Measurements from ENCODE around the gene PCSK4. TPM values are rescaled to one million over a fixed set of nuclear protein-coding genes. Genes with fewer than 3 reads are reported as not detected.

The PCSK4 gene
- total RNA-seq, 2 experiments from 2014 or later: 4.4 to 4.7 TPM

GRCh38 chr19:1467490-1468273 is 22.5 kb downstream of the PCSK4 start:
- ChIA-PET CTCF (interaction anchor here (1.3 to 2.4 kb wide), 2 partner anchors 12 to 23 kb away, joined by 3 to 13 read pairs; no protein-coding TSS in a partner anchor), POLR2A (interaction anchor here (0.6 to 1.2 kb wide), 3 partner anchors 12 to 27 kb away, joined by 3 to 4 read pairs (median 3); no protein-coding TSS in a partner anchor)
- no peak for ATAC-seq
- Mint-ChIP-seq H3K27me3 (peaks cover 13% of the 10 kb centered on the region), H3K36me3 (ENCODE audit: low read depth) (no peaks in the 10 kb centered on the region), H3K27ac (no peak overlapping the region), H3K9me3 (no peaks in the 10 kb centered on the region), H3K4me3 (no peak overlapping the region), H3K4me1 (ENCODE audit: low read depth) (peaks cover 8% of the 10 kb centered on the region)
- no peak for TF ChIP-seq CTCF (IDR thresholded peaks at IDR 0.05)
- no peak for DNase-seq
- intact Hi-C loops (cut with micrococcal nuclease): no loop called here

- no peak for ATAC-seq
- no peak overlapping the region for H3K27ac Mint-ChIP-seq
- TF ChIP-seq CTCF (IDR thresholded peaks at IDR 0.05): no peak
- no peak overlapping the region for H3K4me3 Mint-ChIP-seq
- H3K4me1 Mint-ChIP-seq (ENCODE audit: low read depth): peaks cover 8% of the 10 kb centered on the region
- CTCF ChIA-PET: interaction anchor here (1.3 to 1.4 kb wide), 2 partner anchors 11 to 143 kb away, joined by 3 read pairs; no protein-coding TSS in a partner anchor
- no peak for DNase-seq
- POLR2A ChIA-PET: interaction anchor here (0.6 to 1.2 kb wide), 2 partner anchors 11 to 27 kb away, joined by 3 read pairs; no protein-coding TSS in a partner anchor
- H3K27me3 Mint-ChIP-seq: peaks cover 11% of the 10 kb centered on the region
- no peaks in the 10 kb centered on the region for H3K36me3 Mint-ChIP-seq (ENCODE audit: low read depth)
- intact Hi-C loops (cut with micrococcal nuclease): no loop called here
- no peaks in the 10 kb centered on the region for H3K9me3 Mint-ChIP-seq
Observed at GRCh38 chr19:1467215-1467489, 23.0 kb downstream of the PCSK4 start.

GRCh38 chr19:1466461-1467214 is 23.5 kb downstream of the PCSK4 start:
- Mint-ChIP-seq H3K4me1 (ENCODE audit: low read depth) (peaks cover 7% of the 10 kb centered on the region), H3K9me3 (no peaks in the 10 kb centered on the region), H3K27me3 (peaks cover 7% of the 10 kb centered on the region), H3K27ac (no peak overlapping the region), H3K4me3 (no peak overlapping the region), H3K36me3 (ENCODE audit: low read depth) (no peaks in the 10 kb centered on the region)
- no peak for ATAC-seq
- CTCF ChIA-PET: interaction anchor here (0.7 to 1.7 kb wide), 8 partner anchors 9 to 142 kb away, joined by 3 to 13 read pairs (median 3); no protein-coding TSS in a partner anchor
- no peak for DNase-seq
- no peak for TF ChIP-seq CTCF (IDR thresholded peaks at IDR 0.05)
- intact Hi-C loops (cut with micrococcal nuclease): no loop called here
- POLR2A ChIA-PET: interaction anchor here (0.6 to 1.4 kb wide), 7 partner anchors 9 to 57 kb away, joined by 3 to 6 read pairs (median 3); partner anchors contain the start of gene PLK5

DNA sequence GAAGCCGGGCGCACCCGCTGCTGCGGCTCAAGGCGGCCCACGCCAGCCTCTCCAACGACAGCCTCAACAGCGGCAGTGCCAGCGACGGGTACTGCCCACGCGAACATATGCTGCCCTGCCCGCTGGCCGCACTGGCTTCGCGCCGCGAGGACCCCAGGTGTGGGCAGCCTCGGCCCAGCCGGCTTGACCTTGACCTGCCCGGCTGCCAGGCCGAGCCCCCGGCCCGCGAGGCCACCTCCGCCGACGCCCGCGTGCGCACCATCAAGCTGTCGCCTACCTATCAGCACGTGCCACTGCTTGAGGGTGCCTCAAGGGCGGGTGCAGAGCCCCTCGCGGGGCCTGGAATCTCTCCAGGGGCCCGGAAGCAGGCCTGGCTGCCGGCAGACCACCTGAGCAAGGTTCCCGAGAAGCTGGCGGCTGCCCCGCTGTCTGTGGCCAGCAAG is 24.1 kb downstream of the PCSK4 start:
- DNase-seq (no peak), ATAC-seq (no peak)
- POLR2A ChIA-PET: interaction anchor here (0.7 to 1.4 kb wide), 8 partner anchors 8 to 124 kb away, joined by 3 to 6 read pairs (median 3); partner anchors contain the start of gene PLK5
- Mint-ChIP-seq H3K4me3 (no peak overlapping the region), H3K36me3 (ENCODE audit: low read depth) (no peaks in the 10 kb centered on the region), H3K27ac (no peak overlapping the region), H3K4me1 (ENCODE audit: low read depth) (peaks cover 3% of the 10 kb centered on the region), H3K27me3 (peaks cover 6% of the 10 kb centered on the region), H3K9me3 (no peaks in the 10 kb centered on the region)
- CTCF ChIA-PET: interaction anchor here (0.7 to 1.7 kb wide), 8 partner anchors 8 to 281 kb away, joined by 3 to 13 read pairs (median 3); no protein-coding TSS in a partner anchor
- intact Hi-C loops (cut with micrococcal nuclease): no loop called here
- TF ChIP-seq CTCF (IDR thresholded peaks at IDR 0.05): peak; percentile 28
